HG03460 (cell line): Measurements from ENCODE around the gene FCN1.

ENCODE experiments used
- ATAC-seq: cut with Tn5 transposase; IDR thresholded peaks from one replicate; pipeline ENCODE4 v1.9.1; 2021; ENCODE audit not compliant: unreplicated experiment

Gene FCN1

DNA sequence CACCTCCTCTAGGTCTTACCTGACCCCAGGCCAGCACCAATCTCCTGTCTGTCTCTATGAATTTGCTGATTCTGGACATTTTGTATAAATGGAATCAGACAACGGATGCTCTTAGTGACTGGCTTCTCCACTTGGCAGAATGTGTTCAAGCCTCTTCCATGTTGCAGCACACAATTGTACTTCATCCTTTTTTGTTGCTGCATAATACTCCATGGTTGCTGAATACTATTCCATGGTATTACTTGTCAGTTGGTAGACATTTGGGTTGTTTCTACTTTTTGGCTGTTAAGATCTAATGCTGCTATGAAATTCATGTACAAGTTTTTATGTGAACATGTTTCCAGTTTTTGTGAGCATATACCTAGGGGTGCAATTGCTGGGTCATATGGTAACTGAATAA lies 34.3 kb upstream of the FCN1 start:
- no peak for ATAC-seq

GRCh38 chr9:134951461-134951860 lies 33.7 kb upstream of the FCN1 start:
- no peak for ATAC-seq

DNA sequence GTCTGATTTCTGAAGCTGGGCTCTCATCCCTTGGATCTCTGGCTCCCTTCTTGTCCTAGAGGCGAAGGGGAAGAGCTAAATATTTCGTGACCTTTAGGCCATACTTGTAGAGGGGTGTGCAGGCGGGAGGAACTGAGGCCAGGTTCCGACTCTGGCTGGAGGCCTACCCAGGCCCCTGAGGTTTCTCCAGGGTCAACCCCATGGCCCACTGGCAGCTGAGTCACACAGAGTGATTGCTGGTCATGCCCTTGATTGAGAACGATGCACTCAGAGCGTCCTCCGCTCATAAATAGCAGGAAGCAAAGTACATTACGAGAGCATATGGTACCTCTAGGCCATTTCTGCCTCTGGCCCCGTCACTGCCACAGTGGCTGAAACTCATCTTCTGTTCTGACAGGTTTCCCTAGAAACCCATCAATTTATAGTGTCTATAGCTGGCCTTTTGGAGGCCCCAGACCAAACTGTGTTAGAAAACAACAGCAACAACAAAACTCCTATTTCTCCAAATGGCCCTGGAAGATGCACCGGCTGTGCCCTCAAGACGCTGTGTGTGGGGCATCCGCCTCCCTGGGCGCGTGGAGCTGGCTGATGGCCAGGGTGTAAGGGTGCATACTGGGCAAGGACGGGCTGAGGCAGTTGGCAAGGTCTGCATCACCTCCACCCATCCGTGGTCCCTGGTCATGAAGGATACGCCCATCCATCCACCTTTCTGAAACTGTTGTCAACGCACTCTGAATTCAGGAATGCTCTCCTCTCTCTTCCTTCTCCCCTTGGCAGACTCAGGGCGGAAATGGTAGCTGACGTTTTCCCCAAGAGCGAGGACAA lies 32.9 kb upstream of the FCN1 start:
- no peak for ATAC-seq

- no peak for ATAC-seq
These were observed 32.1 kb upstream of the FCN1 start for GRCh38 chr9:134949681-134950385.

DNA sequence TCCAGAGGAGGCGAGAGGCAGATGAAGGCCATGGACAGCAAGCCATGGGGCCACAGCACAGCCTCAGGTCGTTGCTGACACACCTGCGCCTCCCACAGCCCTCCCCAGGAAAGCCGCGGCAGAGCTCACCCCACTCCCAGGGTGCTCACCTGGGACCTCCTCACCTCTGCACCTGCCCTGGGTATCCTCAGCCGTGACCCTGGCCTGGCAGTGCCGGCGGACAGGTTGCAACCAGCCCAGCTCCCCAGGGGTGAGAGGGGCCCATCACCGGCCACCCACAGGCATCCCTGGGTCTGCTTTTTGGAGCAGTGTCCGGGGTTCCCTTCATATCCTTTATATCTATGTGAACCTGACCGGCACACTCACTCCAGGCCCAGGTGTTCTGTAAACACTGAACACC lies 30.4 kb upstream of the FCN1 start:
- no peak for ATAC-seq

GRCh38 chr9:134947265-134947955 lies 29.7 kb upstream of the FCN1 start:
- no peak for ATAC-seq

- ATAC-seq, result no peak
These were observed 29.0 kb upstream of the FCN1 start for GRCh38 chr9:134946663-134947062.

DNA sequence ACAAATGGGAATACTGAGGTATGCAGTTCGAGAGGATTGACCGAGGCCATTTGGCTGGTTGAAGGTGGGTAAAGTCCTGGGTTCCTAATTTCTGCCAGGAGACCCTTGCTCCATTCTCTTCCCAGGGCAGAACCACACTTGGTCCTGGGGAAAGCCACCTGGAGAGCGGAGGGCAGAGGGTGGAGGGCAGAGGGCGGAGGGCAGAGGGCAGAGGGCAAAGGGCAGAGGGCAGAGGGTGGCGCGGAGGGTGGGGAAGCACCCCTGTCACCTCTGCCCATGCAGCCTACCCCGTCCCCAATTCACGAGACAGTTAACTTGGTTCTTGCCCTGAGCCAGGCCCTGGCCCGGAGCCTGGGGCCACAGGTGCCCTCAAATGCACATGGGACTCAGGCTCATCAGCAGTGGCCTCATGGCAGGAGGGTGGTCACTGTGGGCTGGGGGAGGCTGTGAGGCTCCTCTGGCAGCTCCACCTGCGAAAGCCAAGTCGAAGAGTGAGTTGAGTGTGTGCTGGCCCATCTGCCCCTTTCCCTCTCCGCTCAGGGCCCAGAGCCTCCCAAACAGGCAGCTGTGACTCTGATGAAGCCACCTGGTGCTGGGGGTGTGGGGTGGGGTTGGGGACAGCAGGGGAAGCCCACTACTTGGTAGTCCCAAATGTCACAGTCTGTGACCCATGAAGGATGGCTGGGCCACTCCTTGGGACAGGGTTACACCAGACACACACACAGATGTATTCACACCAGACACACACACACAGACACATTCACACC lies 28.0 kb upstream of the FCN1 start:
- no peak for ATAC-seq

DNA sequence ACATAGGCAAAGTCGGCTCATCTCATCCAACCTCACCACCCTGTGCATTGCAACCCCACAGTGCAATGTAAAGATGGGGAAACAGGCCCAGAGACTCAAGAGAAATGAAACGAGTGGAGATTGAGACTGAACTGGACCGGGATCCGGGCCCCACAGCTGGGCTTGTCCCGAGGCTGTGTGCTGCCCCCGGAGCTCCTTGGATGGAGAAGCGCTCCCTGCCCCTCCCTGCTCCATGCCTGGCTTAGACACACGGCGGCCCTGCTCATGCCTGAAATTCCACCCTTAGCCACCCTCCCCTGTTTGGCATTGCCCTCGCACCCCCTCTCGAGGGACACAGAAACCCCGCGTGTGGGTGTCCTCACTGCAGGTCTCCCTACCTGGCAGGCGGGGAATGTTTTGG lies 27.2 kb upstream of the FCN1 start:
- no peak for ATAC-seq

GRCh38 chr9:134944351-134944802 lies 26.7 kb upstream of the FCN1 start:
- ATAC-seq, result no peak

DNA sequence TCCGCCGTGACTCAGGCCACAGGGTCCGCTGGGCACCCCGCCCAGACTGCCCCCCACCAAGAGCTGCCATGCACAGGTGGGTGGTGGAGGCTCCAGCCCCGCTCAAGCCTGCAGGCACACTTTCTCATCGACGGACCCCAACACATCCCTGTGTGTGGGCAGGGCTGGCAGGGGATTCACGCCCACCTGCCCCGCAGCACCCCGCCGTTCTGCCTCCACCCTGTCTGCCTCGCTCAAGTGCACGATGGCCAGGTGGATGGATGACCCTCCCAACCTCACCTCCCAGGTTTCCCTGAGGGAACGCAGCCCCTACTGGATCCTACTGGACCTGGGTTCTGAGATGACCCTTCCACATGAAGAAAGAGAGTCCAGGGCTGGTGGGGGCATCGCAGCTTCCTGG lies 26.1 kb upstream of the FCN1 start:
- ATAC-seq, result no peak

- no peak for ATAC-seq
These were observed 25.7 kb upstream of the FCN1 start for GRCh38 chr9:134943411-134943810.

DNA sequence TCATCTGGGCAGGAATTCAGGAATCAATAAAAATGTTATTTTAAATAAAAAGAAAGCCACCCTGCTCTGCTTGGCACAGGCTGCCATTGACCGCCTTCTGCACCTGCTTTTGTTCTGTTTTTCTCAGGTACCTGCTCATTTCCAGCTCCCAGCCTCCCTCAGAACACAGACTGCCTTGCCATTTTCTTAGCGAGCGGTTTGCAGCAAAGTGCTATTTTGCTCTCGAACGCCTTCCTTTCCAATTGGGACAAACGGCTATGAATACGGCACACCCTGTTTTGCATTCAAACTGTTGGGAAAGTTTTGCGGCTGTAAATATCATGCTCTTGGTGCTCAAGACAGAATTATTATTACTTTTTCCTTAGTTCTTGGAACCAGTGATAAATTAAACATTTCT lies 25.1 kb upstream of the FCN1 start:
- ATAC-seq, result no peak

GRCh38 chr9:134942011-134942787 lies 24.5 kb upstream of the FCN1 start:
- no peak for ATAC-seq

DNA sequence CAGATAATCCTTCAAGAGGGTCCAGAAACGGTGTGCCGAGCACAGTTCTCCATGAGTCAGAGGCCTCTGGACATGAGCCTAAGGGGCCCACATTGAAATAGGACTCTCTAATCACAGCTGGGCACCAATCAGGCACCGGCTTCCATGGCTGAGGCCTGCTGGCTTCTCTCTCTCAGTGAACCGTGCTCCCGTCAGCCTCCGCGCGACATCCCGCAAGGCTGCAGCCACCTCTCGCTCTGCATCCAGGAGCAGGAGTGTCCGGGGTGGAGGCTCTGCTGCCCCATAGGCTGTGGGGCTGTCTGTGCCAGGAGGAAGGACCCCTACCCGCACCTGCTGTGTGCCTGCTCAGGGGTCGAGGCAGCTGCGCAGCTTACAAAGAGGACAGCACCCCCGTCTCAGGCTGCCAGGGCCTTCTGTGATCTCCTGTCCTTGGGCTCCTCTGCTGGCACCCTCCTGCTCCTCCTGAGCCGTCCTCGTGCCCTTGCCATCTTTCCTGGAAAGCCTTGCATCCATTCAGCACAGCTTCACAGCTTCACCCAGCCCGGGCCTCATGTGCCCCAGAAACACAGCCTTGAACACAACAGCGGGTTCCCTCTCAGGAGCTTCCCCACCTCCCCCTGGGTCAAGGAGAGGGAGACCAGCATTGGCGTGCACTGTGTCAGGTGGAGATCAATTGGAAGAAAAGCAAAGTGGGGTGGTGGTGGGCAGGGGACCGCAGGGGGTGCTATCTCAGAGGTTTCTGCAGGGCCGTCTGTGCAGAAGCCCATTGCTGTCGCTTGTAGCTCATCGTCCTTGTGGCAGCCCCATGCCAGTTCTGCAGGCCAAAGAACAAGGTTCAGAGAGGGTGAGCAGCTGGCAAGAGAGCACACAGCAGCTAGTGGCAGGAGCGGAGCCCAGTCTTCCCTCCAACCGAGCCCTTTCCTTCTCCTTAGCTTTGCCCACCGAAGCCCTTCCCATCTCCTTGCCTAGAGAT lies 22.8 kb upstream of the FCN1 start:
- no peak for ATAC-seq

DNA sequence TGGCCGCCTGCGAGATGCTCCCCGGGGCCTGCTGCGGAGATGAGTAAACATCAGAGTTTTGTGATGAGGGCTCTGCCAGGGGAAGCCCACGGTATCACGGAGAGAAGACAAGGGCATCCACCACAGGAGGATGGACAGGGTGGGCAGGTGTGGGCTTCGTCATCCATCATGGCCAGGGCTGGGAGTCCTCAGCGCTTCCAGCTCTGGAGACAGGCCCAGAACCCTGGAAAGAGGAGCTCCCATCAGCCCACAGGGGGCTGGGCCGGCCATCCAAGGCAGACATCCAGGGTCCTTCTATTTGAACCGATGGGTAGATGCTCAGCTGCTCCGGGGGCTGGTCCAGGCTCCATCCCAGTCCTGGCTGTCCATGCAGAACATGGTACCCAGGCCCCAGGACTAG lies 22.1 kb upstream of the FCN1 start:
- no peak for ATAC-seq

- no peak for ATAC-seq
These were observed 21.5 kb upstream of the FCN1 start for GRCh38 chr9:134939080-134939733.

- ATAC-seq, result no peak
These were observed 20.8 kb upstream of the FCN1 start for GRCh38 chr9:134938346-134939079.
